HepG2 (cell line): ENCODE results near the gene TTC28. TPM values are rescaled to one million over a fixed set of nuclear protein-coding genes. Genes with fewer than 3 reads are reported as not detected.

Experiments
- ATF7 ChIP-seq, 2 experiments: fragments of 450-650 bp in 1 of 2; sonication (generic) in 1 of 2; formaldehyde crosslinking in 1 of 2; IDR thresholded peaks; 2 replicates each; pipeline versions ENCODE4 v1.4.0 to v1.6.1; 2016 to 2020; ENCODE audit warnings: antibody characterized with exemption in 1 of 2, mild to moderate bottlenecking in 1 of 2, missing genetic modification reagents in 1 of 2
- GATAD1 ChIP-seq: IDR thresholded peaks from 2 replicates; pipeline ENCODE4 v1.6.1; 2016; ENCODE audit warnings: missing genetic modification reagents, missing compliant biosample characterization
- HDAC1 ChIP-seq: sonication (generic); formaldehyde crosslinking; IDR thresholded peaks from 2 replicates; pipeline ENCODE4 v1.5.1; 2020; ENCODE audit warnings: mild to moderate bottlenecking, missing genetic modification reagents
- IKZF5 ChIP-seq: IDR thresholded peaks from 2 replicates; pipeline ENCODE4 v1.6.1; 2018; ENCODE audit warnings: missing genetic modification reagents, mild to moderate bottlenecking, missing compliant biosample characterization
- ISX ChIP-seq: sonication (generic); formaldehyde crosslinking; conservative IDR thresholded peaks from 2 replicates; pipeline ENCODE4 v1.5.0; 2020; ENCODE audit warnings: missing genetic modification reagents
- PRDM15 ChIP-seq: sonication (generic); formaldehyde crosslinking; IDR thresholded peaks from 2 replicates; pipeline ENCODE4 v1.4.0; 2020; ENCODE audit warnings: missing genetic modification reagents
- SPEN ChIP-seq: sonication (generic); formaldehyde crosslinking; IDR thresholded peaks from 2 replicates; pipeline ENCODE4 v1.5.1; 2020; ENCODE audit warnings: low read depth, mild to moderate bottlenecking, missing genetic modification reagents
- SRSF1 ChIP-seq: fragments of 200-400 bp; formaldehyde crosslinking; optimal IDR thresholded peaks from 2 replicates; pipeline ENCODE3; 2017; ENCODE audit warnings: mild to moderate bottlenecking, low read depth, low read length, moderate library complexity
- SRSF4 ChIP-seq: fragments of 200-400 bp; formaldehyde crosslinking; IDR thresholded peaks from one replicate; pipeline ENCODE4 v1.6.1; 2018; ENCODE audit warnings: mild to moderate bottlenecking, low read depth, low read length, moderate library complexity; ENCODE audit not compliant: poor library complexity, severe bottlenecking
- STAG1 ChIP-seq: sonication (generic); formaldehyde crosslinking; IDR thresholded peaks from 2 replicates; pipeline ENCODE4 v1.4.0; 2020; ENCODE audit warnings: missing genetic modification reagents
- ZNF318 ChIP-seq: sonication (generic); formaldehyde crosslinking; IDR thresholded peaks from 2 replicates; pipeline ENCODE4 v1.4.0; 2020; ENCODE audit warnings: mild to moderate bottlenecking, missing genetic modification reagents
- ZNF44 ChIP-seq: sonication (generic); formaldehyde crosslinking; IDR thresholded peaks from 2 replicates; pipeline ENCODE4 v1.5.1; 2020; ENCODE audit warnings: mild to moderate bottlenecking, missing genetic modification reagents
- ZNF589 ChIP-seq: sonication (generic); formaldehyde crosslinking; conservative IDR thresholded peaks from 2 replicates; pipeline ENCODE4 v1.8.0; 2022; ENCODE audit warnings: mild to moderate bottlenecking, moderate library complexity, missing genetic modification reagents
- ZNF616 ChIP-seq: sonication (generic); formaldehyde crosslinking; IDR thresholded peaks from 2 replicates; pipeline ENCODE4 v1.5.0; 2020; ENCODE audit warnings: low read depth, mild to moderate bottlenecking, missing genetic modification reagents
- polyA plus RNA-seq, 8 experiments: library from polyadenylated mRNA; depleted of rRNA in 3 of 8; stranded (reverse) in 7 of 8; unstranded in 1 of 8; fragments of >200 nt; fragmentation: Illumina TruSeq in 4 of 8; extraction: Trizol in 4 of 8; gene quantifications; 2 replicates each; pipeline versions ENCODE4 v1.2.1 to v1.2.3, GENCODE V29; 2011 to 2016; ENCODE audit warnings: low read depth in 4 of 8, missing spikeins in 1 of 8, mixed read lengths in 1 of 8; ENCODE audit not compliant: insufficient read depth in 1 of 8
- total RNA-seq, 5 experiments: library from RNA; depleted of rRNA; stranded (reverse); fragments of >200 nt; fragmentation: Illumina TruSeq; extraction: Trizol; gene quantifications; 2 replicates each; pipeline ENCODE4 v1.2.3, GENCODE V29; 2016; ENCODE audit warnings: low read depth in 1 of 5

TTC28 gene
- total and polyA plus RNA-seq, 2 of the 13 experiments (the other 11 are each of a cell fraction or from before 2014, with no cell fraction given) = 4.2 to 13.1 TPM

- TF ChIP-seq SRSF1 (no peak), ZNF589 (CRISPR knock-in tag) (no peak), IKZF5 (CRISPR knock-in tag) (peak; percentile 67), SPEN (no peak), ZNF318 (CRISPR knock-in tag) (no peak), ISX (CRISPR knock-in tag) (no peak), PRDM15 (CRISPR knock-in tag) (peak; percentile 52; the same call in 1 of the 2 replicates), HDAC1 (CRISPR knock-in tag) (peak; percentile 53), ATF7 (IDR thresholded peaks at IDR 0.05) (peak; percentile 40), ATF7 (CRISPR knock-in tag; IDR thresholded peaks at IDR 0.05) (no peak), SRSF4 (no peak), STAG1 (CRISPR knock-in tag) (no peak; the same call in 1 of the 2 replicates), ZNF616 (no peak), ZNF44 (CRISPR knock-in tag) (no peak), GATAD1 (CRISPR knock-in tag) (no peak)
These were observed 32.5 kb upstream of the TTC28 start (continued) for GRCh38 chr22:28711820-28712777.
